PC-3 (cell line): Measurements from ENCODE around the gene CGNL1.

ENCODE experiments used
- EZH2 ChIP-seq: fragments of 300-600 bp; sonication (generic); IDR thresholded peaks from one replicate; pipeline ENCODE4 v1.6.1; 2017; ENCODE audit warnings: antibody characterized with exemption, mild to moderate bottlenecking, low read length; ENCODE audit not compliant: unreplicated experiment
- EZH2phosphoT487 ChIP-seq: fragments of 300-600 bp; sonication (generic); IDR thresholded peaks from 2 replicates; pipeline ENCODE4 v1.6.1; 2018; ENCODE audit warnings: mild to moderate bottlenecking, antibody characterized with exemption, low read length, borderline replicate concordance
- TF ChIP-seq, protein P1 (sequence below): fragments of 300-600 bp; sonication (generic); conservative IDR thresholded peaks from 2 replicates; pipeline ENCODE4 v1.5.1; 2017; ENCODE audit warnings: antibody characterized with exemption, low read depth, mild to moderate bottlenecking, low read length

DNA sequence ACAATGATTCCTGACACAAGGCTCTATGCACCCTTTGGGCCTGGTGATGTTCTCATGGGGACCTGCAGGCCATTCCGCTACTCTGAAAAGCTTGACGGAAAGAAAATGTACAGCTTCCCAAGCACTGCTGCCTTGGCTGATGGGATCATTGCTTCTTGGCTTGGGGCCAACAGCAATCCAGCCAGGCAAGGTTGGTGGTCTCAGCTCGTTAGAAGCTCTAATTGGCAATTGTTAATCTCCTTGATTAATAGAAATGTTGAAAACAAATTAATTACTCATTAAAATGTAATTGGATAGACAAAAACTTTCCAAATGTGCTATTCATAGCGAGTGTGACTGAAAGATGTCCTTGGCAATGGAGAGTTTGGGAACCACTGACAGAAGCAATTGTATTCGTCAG, 199.1 kb downstream of the CGNL1 start:
- TF ChIP-seq, protein P1, sequence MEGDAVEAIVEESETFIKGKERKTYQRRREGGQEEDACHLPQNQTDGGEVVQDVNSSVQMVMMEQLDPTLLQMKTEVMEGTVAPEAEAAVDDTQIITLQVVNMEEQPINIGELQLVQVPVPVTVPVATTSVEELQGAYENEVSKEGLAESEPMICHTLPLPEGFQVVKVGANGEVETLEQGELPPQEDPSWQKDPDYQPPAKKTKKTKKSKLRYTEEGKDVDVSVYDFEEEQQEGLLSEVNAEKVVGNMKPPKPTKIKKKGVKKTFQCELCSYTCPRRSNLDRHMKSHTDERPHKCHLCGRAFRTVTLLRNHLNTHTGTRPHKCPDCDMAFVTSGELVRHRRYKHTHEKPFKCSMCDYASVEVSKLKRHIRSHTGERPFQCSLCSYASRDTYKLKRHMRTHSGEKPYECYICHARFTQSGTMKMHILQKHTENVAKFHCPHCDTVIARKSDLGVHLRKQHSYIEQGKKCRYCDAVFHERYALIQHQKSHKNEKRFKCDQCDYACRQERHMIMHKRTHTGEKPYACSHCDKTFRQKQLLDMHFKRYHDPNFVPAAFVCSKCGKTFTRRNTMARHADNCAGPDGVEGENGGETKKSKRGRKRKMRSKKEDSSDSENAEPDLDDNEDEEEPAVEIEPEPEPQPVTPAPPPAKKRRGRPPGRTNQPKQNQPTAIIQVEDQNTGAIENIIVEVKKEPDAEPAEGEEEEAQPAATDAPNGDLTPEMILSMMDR, result no peak
- TF ChIP-seq EZH2, result no peak
- no peak for TF ChIP-seq EZH2phosphoT487
